Stimulated activated CD4-positive, alpha-beta T cell treated with anti-CD3 and anti-CD28 coated beads, Interleukin-1b, Interleukin-23, amount 100 ng/mL, for 1 hour (primary cell): Measurements from ENCODE around the gene LKAAEAR1.

ENCODE experiments used
- DNase-seq, 2 donors: peaks; one replicate each; pipeline ENCODE4 v3.0.0-alpha.2; 2020; ENCODE audit warnings: low read depth in 2 of 2

The LKAAEAR1 gene

GRCh38 chr20:64078934-64079272 is 5.3 kb downstream of the LKAAEAR1 start:
- no peak for DNase-seq

- no peak for DNase-seq
These were observed 6.2 kb downstream of the LKAAEAR1 start for GRCh38 chr20:64077876-64078551.

GRCh38 chr20:64077541-64077875 is 6.7 kb downstream of the LKAAEAR1 start:
- DNase-seq: no peak

GRCh38 chr20:64077094-64077493 is 7.1 kb downstream of the LKAAEAR1 start:
- no peak for DNase-seq

- no peak for DNase-seq
These were observed 7.9 kb downstream of the LKAAEAR1 start for GRCh38 chr20:64076061-64076997.

- no peak for DNase-seq
These were observed 8.6 kb downstream of the LKAAEAR1 start for GRCh38 chr20:64075556-64075955.

GRCh38 chr20:64074963-64075362 is 9.2 kb downstream of the LKAAEAR1 start:
- DNase-seq: no peak

GRCh38 chr20:64074184-64074789 is 9.9 kb downstream of the LKAAEAR1 start:
- DNase-seq: no peak

- DNase-seq: no peak
These were observed 10.6 kb downstream of the LKAAEAR1 start for GRCh38 chr20:64073476-64074183.

GRCh38 chr20:64072498-64073063 is 11.6 kb downstream of the LKAAEAR1 start:
- DNase-seq: no peak

- no peak for DNase-seq
These were observed 12.6 kb downstream of the LKAAEAR1 start for GRCh38 chr20:64071341-64072332.

GRCh38 chr20:64070244-64070993 is 13.8 kb downstream of the LKAAEAR1 start:
- DNase-seq: no peak

GRCh38 chr20:64069614-64070243 is 14.5 kb downstream of the LKAAEAR1 start:
- DNase-seq: no peak

GRCh38 chr20:64069209-64069613 is 15.0 kb downstream of the LKAAEAR1 start:
- DNase-seq: no peak

GRCh38 chr20:64068386-64069208 is 15.6 kb downstream of the LKAAEAR1 start:
- no peak for DNase-seq

- DNase-seq: no peak
These were observed 16.4 kb downstream of the LKAAEAR1 start for GRCh38 chr20:64067733-64068307.

- no peak for DNase-seq
These were observed 17.1 kb downstream of the LKAAEAR1 start for GRCh38 chr20:64067005-64067632.

- no peak for DNase-seq
These were observed 18.2 kb downstream of the LKAAEAR1 start for GRCh38 chr20:64065974-64066343.
